HG03025 (cell line): ENCODE data around the gene GBP2.
"Not testable (repeated sequence)": the region's sequence is repeated elsewhere in the genome, so short reads cannot be mapped to it uniquely, and the experiment has no call there.

Experiments
- ATAC-seq: cut with Tn5 transposase; IDR thresholded peaks from one replicate; pipeline ENCODE4 v1.9.1; 2021; ENCODE audit warnings: mild to moderate bottlenecking, moderate library complexity; ENCODE audit not compliant: unreplicated experiment, low FRiP score

Gene GBP2

GRCh38 chr1:89126602-89127565 lies 970 bp upstream of the GBP2 start:
- not testable (repeated sequence) for ATAC-seq

GRCh38 chr1:89125240-89125912 lies 538 bp downstream of the GBP2 start:
- no peak for ATAC-seq

GRCh38 chr1:89121641-89122040 lies 4.3 kb downstream of the GBP2 start:
- ATAC-seq: no peak

GRCh38 chr1:89114662-89115061 lies 11.3 kb downstream of the GBP2 start:
- no peak for ATAC-seq

- ATAC-seq: no peak
Measured at GRCh38 chr1:89112871-89113613, 12.9 kb downstream of the GBP2 start.

- ATAC-seq: no peak
Measured at GRCh38 chr1:89104687-89105086, 21.2 kb downstream of the GBP2 start.

- ATAC-seq: no peak
Measured at GRCh38 chr1:89104147-89104546, 21.8 kb downstream of the GBP2 start.

DNA sequence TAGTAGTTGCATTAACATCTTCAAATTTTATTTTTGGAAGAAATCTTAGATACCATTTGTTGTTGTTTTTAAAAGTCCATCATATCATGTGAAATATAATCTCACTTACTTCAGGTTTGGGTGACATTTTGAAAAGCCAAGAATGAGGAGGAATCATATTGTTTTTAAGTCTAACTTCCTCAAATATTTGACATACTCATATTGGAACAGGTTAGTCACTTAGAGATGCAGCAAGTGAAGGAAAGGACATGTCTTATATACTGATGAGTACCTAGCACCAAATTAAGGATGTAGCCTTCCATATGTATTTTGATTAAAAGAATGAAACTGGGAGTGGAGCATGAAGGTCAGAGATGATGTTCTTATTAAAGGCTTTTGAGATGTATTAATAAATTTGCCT lies 23.9 kb downstream of the GBP2 start:
- ATAC-seq: no peak

DNA sequence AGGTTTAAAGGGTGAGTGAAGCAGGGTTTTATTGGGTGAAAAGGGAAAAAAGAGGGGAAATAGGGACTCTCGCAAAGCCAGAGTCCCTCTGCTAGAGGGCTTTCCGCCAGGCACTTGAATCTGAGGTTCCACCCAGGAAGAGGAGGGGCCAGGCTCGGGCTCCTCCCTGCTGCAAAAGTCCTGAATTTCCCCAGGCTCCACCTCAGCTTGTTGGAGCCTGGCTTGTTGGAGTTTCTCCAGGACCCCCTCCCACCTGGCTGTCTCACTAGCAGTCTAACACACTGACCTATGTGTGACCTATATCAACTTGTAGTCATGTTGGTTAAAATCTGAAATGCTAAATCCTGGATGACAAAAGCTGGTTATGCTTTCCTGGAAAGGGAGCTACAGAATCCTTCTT lies 25.5 kb downstream of the GBP2 start:
- ATAC-seq: no peak

- no peak for ATAC-seq
Measured at GRCh38 chr1:89098857-89099256, 27.1 kb downstream of the GBP2 start.

- no peak for ATAC-seq
Measured at GRCh38 chr1:89095737-89096136, 30.2 kb downstream of the GBP2 start.

GRCh38 chr1:89089962-89090361 lies 36.0 kb downstream of the GBP2 start:
- ATAC-seq: no peak

DNA sequence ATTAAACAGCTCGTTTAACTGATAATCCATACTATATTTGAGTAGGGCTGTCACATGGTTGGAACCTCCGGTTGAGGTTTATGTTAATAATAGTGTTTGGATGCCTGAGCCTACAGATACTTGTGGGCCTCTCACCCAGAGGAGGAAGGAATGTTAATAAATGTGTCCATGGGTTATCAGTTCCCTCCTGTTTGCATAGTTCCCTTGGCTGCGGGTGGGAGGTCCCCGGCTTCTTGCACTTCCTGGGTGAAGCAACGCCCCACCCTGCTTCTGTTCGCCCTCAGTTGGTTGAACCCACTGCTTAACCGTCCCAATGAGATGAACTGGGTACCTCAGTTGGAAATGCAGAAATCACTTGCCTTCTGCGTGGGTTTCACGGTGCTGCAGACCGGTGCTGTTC lies 37.3 kb downstream of the GBP2 start:
- no peak for ATAC-seq

DNA sequence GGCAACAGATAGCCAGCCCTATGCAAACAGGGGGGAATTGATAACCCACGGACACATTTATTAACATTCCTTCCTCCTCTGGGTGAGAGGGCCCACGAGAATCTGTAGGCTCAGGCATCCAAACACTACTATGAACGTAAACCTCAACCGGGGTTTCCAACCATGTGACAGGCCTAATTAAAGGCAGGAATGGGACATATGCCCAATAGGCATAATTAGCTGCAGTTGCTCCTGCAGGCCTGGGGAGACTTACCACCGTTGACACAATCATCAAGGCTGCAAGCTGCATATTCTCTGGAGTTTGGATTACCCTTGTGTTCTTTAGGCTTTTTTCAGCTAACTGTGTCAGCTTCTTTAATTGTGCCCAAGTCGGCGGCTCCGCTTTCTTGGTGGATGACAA lies 38.7 kb downstream of the GBP2 start:
- no peak for ATAC-seq

DNA sequence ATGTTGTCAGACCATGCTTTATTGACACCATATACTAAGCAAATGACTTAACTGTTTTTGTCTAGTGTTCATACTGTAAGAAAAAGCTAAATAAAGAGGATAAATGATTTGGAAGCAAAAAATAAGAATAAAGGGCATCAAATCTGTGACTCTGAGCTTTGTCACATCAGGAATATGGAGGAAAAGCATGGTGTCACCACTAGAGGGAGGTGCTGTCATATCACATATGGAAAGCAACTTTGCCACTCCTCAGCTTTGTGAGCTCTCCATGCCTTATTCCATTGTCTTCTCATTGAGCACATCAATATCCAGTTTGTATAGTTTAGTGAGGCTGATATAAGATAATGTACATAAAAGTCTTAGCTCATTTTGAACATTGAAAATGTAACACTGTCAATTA lies 40.1 kb downstream of the GBP2 start:
- ATAC-seq: no peak

DNA sequence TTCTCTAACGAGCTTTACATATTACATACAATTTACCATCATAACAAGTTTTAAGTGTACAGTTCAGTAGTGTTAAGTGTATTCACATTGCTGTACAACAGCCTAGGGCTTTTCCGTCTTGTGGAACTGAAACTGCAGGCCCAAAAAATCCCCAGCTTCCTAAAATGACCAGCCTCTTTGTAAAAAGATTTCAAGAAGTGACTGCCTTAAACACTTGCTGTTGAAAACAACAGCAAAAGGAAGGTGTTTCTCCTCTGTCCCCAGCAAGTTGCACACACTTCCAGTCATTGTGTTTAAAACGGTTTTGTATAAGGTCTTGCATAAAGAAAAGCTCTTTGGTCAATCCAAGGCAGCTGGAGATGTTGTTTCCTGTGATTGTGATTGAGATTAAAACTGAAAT lies 44.9 kb downstream of the GBP2 start:
- no peak for ATAC-seq

DNA sequence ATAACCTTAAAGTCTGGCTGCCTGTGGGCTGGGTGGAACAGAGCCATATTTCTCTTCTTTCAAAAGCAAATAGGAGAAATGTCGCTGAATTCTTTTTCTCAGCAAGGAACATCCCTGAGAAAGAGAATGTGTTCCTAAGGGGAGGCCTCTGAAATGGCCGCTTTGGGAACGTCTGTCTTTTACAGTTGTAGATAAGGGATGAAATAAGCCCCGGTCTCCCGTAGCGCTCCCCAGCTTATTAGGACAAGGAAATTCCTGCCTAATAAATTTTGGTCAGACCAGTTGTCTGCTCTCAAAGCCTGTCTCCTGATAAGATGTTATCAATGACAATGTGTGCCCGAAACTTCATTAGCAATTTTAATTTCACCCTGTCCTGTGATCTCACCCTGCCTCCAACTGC lies 45.8 kb downstream of the GBP2 start:
- not testable (repeated sequence) for ATAC-seq

GRCh38 chr1:89072466-89073065 lies 53.3 kb downstream of the GBP2 start:
- not testable (repeated sequence) for ATAC-seq

DNA sequence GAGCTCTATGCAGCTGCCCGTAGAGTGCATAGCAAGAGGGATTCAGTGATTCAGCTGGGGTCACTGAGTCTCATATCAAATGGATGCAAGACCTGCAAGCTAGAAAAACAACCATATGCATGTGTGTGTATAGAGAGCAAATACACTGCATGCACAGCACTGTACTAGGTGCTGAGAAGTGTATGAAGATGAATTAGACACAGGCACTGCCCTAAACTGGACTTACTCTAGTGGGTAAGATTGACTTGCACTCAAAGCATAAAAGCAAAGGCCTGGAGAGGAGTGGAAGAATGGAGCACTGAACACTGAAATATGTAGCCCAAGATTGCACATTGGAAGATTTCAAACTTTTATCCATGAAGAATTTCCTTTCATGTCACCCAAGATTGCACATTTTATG lies 55.4 kb downstream of the GBP2 start:
- ATAC-seq: no peak

- ATAC-seq: no peak
Measured at GRCh38 chr1:89069951-89070350, 56.0 kb downstream of the GBP2 start.

- no peak for ATAC-seq
Measured at GRCh38 chr1:89068291-89068690, 57.6 kb downstream of the GBP2 start.
